Gastrocnemius medialis (tissue), 4 donors: ENCODE measurements around the gene LRRC4. TPM values are rescaled to one million over a fixed set of nuclear protein-coding genes. Genes with fewer than 3 reads are reported as not detected.

ENCODE experiments used
- ATAC-seq, 2 donors: fragments of 150-250 bp; one replicate each; pipeline ENCODE4 v1.9.1; 2016
- DNase-seq, 2 donors: peaks; one replicate each; pipeline ENCODE4 v3.0.0-alpha.2; 2019
- H3K27ac ChIP-seq, 4 donors: fragments of 200-600 bp; sonication (generic); 1 replicate in 1 of 4; 2 replicates in 3 of 4; pipeline ENCODE4 v1.5.1; 2016 to 2018; ENCODE audit warnings: mild to moderate bottlenecking in 2 of 4, moderate library complexity in 1 of 4
- H3K27me3 ChIP-seq, 3 donors: fragments of 200-600 bp; sonication (generic) in 2 of 3; 1 replicate in 1 of 3; 2 replicates in 2 of 3; pipeline versions ENCODE4 v1.5.1 to v1.6.0; 2016 to 2019; ENCODE audit warnings: mild to moderate bottlenecking in 1 of 3, moderate library complexity in 1 of 3
- H3K36me3 ChIP-seq, 2 donors: fragments of 200-600 bp; sonication (generic) in 1 of 2; one replicate each; pipeline ENCODE4 v1.5.1; 2017 to 2018
- H3K4me1 ChIP-seq, 2 donors: fragments of 200-600 bp; sonication (generic) in 1 of 2; one replicate each; pipeline ENCODE4 v1.5.1; 2016 to 2017; ENCODE audit warnings: mild to moderate bottlenecking in 2 of 2
- H3K4me3 ChIP-seq, 4 donors: fragments of 200-600 bp; sonication (generic) in 3 of 4; 1 replicate in 1 of 4; 2 replicates in 3 of 4; pipeline ENCODE4 v1.5.1; 2016 to 2019; ENCODE audit warnings: mild to moderate bottlenecking in 2 of 4
- H3K9me3 ChIP-seq, 3 donors: fragments of 200-600 bp; sonication (generic) in 2 of 3; 1 replicate in 1 of 3; 2 replicates in 2 of 3; pipeline ENCODE4 v1.5.1; 2016 to 2019
- POLR2A ChIP-seq, 2 donors: fragments of 450-650 bp; IDR thresholded peaks; one replicate each; pipeline ENCODE4 v1.6.1; 2017; ENCODE audit warnings: antibody characterized with exemption in 2 of 2, mild to moderate bottlenecking in 2 of 2, moderate library complexity in 2 of 2
- in situ Hi-C, 4 donors: fragments of 200-750 bp; cut with MboI; loops; one replicate each; pipeline versions ENCODE4 v1.15.0 to v1.8.0; 2017; ENCODE audit warnings: low sequenced_read_pairs in 4 of 4
- intact Hi-C: fragments of 100-400 bp; cut with DNase I; formaldehyde crosslinking; loops from one replicate; pipeline ENCODE4 v1.15.1; 2023; ENCODE audit warnings: low total_unique reads
- total RNA-seq, 4 donors: library from RNA; depleted of rRNA; stranded (reverse); fragments of >200 nt; gene quantifications; one replicate each; pipeline versions ENCODE4 v1.1.0 to v1.2.3, GENCODE V29; 2016
- TF ChIP-seq, protein P1 (sequence below), 5 experiments: fragments of 450-650 bp in 3 of 5; fragments of 200-600 bp in 2 of 5; sonication (generic) in 2 of 5; IDR thresholded peaks in 4 of 5; conservative IDR thresholded peaks in 1 of 5; 1 replicate in 4 of 5; 2 replicates in 1 of 5; pipeline ENCODE4 v1.5.1; 2016 to 2019; ENCODE audit warnings: antibody characterized with exemption in 5 of 5, mild to moderate bottlenecking in 3 of 5, moderate library complexity in 3 of 5

The LRRC4 gene
- total RNA-seq, 4 donors from 2014 or later, result 0.29 to 4.3 (median 0.96) TPM

DNA sequence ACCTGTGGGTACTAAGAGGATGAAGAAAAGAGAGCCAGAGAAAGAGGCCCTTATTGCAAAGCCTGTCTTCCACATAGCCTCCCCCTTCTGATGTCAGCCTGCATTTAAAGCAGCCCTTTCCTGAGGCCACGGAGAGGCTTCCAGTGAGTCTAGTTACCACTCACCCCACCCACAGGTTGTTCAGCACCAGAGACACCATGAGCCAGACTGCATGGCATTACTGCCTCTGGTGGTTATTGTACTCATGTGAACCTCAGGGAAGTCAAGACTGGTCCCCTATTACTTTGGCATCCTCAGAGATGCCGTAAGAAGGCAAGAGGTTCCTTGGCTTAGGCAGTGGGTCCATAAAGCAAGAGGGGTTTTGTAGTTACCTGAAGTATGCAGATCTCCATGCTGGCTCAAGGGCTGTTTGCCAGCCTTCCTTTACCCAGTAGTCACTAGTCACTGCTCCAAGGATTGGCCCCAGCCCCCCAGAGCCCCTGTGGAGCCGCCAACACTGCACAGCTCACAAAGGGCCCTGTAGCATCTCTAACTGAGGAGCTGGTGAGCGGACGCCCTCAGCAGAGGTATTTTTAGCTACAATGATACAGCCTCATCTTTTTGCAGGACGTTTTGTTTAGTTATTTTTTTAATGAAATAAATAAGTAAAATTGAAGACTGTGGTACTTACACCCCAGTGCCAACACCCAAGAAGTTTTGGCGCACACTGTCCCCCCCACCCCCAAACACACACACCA, 20.7 kb downstream of the LRRC4 start:
- TF ChIP-seq, protein P1, sequence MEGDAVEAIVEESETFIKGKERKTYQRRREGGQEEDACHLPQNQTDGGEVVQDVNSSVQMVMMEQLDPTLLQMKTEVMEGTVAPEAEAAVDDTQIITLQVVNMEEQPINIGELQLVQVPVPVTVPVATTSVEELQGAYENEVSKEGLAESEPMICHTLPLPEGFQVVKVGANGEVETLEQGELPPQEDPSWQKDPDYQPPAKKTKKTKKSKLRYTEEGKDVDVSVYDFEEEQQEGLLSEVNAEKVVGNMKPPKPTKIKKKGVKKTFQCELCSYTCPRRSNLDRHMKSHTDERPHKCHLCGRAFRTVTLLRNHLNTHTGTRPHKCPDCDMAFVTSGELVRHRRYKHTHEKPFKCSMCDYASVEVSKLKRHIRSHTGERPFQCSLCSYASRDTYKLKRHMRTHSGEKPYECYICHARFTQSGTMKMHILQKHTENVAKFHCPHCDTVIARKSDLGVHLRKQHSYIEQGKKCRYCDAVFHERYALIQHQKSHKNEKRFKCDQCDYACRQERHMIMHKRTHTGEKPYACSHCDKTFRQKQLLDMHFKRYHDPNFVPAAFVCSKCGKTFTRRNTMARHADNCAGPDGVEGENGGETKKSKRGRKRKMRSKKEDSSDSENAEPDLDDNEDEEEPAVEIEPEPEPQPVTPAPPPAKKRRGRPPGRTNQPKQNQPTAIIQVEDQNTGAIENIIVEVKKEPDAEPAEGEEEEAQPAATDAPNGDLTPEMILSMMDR (IDR thresholded peaks at IDR 0.05 in 4 of 5, conservative IDR thresholded peaks at IDR 0.05 in 1 of 5), result no peak
- TF ChIP-seq POLR2A (IDR thresholded peaks at IDR 0.05), result no peak
- in situ Hi-C loops, result no loop called here
- H3K27me3 ChIP-seq, result no peaks in the 10 kb centered on the region
- H3K9me3 ChIP-seq, result no peaks in the 10 kb centered on the region
- H3K27ac ChIP-seq, result peak overlapping the region; percentile 16 to 86 (median 42)
- DNase-seq (no peak), ATAC-seq (peak in 1 of 2 donors; percentile 60)
- intact Hi-C loops, result no loop called here
- H3K4me3 ChIP-seq, result no peak overlapping the region
- peaks cover 5 to 42% of the 10 kb centered on the region in 2 donors for H3K4me1 ChIP-seq
- H3K36me3 ChIP-seq, result no peaks in the 10 kb centered on the region

DNA sequence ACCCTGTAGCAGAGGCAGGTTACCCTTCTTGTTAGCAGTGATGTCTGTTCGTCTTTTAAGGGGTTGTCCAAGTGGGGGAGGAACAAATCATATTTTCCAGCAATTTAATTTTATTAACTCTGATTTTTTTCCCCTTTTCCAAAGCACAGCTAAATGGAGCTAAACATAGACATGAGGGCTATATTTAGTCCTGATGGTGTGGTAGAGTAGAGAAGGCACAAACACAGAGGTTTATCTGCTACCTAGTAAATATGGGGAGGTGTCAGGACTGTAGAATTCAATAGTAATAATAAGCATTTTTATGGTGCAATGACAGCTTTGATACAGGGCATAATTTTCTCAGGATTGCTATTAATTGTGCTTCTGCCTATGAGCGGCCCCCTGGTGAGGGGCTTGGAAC, 22.5 kb downstream of the LRRC4 start:
- in situ Hi-C loops (no loop called here), intact Hi-C loops (no loop called here)
- H3K9me3 ChIP-seq, result no peaks in the 10 kb centered on the region
- H3K27ac ChIP-seq, result no peak overlapping the region
- H3K4me3 ChIP-seq, result no peak overlapping the region
- ATAC-seq, result no peak
- peaks cover 5 to 42% of the 10 kb centered on the region in 2 donors for H3K4me1 ChIP-seq
- no peak for DNase-seq
- no peaks in the 10 kb centered on the region for H3K27me3 ChIP-seq
- H3K36me3 ChIP-seq, result no peaks in the 10 kb centered on the region
- TF ChIP-seq, protein P1 (IDR thresholded peaks at IDR 0.05 in 4 of 5, conservative IDR thresholded peaks at IDR 0.05 in 1 of 5), result no peak
- TF ChIP-seq POLR2A (IDR thresholded peaks at IDR 0.05), result no peak

DNA sequence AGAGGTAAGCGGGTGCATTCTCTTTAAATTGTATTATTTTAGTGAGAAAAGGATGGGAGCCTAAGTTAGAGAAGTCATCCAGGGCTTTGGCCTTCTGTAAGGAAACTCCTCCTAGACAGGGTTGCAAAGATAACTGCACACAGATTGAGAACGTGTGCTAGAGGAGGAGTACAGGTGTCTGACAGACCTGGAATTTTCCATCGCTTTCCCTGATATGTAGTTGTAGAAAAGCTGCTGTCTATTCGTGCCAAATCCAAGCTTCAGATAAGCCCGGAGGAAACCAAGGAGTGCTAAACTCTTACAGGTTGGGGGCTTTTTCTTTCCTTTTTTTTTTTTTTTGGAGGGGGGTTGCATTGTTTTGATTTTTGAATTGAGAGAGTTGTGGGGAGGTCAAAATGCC, 23.1 kb downstream of the LRRC4 start:
- Histone ChIP-seq H3K9me3 (no peaks in the 10 kb centered on the region), H3K27me3 (no peaks in the 10 kb centered on the region), H3K4me3 (no peak overlapping the region), H3K27ac (no peak overlapping the region), H3K36me3 (no peaks in the 10 kb centered on the region), H3K4me1 (peaks cover 5 to 42% of the 10 kb centered on the region in 2 donors)
- intact Hi-C loops (no loop called here), in situ Hi-C loops (no loop called here)
- ATAC-seq (no peak), DNase-seq (no peak)
- no peak for TF ChIP-seq POLR2A (IDR thresholded peaks at IDR 0.05)
- TF ChIP-seq, protein P1 (IDR thresholded peaks at IDR 0.05 in 4 of 5, conservative IDR thresholded peaks at IDR 0.05 in 1 of 5), result no peak

DNA sequence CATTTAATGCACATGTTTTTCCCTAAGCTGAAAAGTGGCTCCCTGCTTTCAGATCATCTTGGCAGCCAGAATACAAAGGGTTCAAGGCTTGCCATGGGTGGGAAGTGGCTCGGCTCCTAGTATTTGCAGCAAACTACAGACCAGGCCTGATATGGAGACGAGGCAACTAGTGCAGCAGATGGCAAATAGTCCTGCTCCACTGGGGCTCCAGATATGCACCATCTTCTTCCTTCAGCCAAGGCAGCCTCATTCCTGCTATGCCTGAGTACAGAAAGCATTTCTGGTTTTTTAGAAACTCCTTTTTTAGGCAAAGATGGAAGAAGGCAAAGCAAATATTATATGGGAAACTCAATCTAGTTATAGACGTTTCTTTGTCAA, 23.9 kb downstream of the LRRC4 start:
- no peak for ATAC-seq
- Histone ChIP-seq H3K4me1 (peaks cover 5 to 39% of the 10 kb centered on the region in 2 donors), H3K36me3 (no peaks in the 10 kb centered on the region), H3K27me3 (no peaks in the 10 kb centered on the region), H3K27ac (no peak overlapping the region), H3K4me3 (no peak overlapping the region), H3K9me3 (no peaks in the 10 kb centered on the region)
- TF ChIP-seq, protein P1 (IDR thresholded peaks at IDR 0.05 in 4 of 5, conservative IDR thresholded peaks at IDR 0.05 in 1 of 5), result no peak
- no peak for TF ChIP-seq POLR2A (IDR thresholded peaks at IDR 0.05)
- DNase-seq, result no peak
- intact Hi-C loops, result no loop called here
- in situ Hi-C loops, result no loop called here
